Fibroblast of lung (primary cell): ENCODE results near the gene CGNL1. TPM values are rescaled to one million over a fixed set of nuclear protein-coding genes. Genes with fewer than 3 reads are reported as not detected.
A peak's percentile ranks its signal among the peaks of the same experiment; 100 is the strongest.

Experiments
- DNase-seq, 2 donors: peaks; one replicate each; pipeline versions ENCODE4 v3.0.0 to v3.0.0-alpha.2; 2010; ENCODE audit warnings: low read depth in 2 of 2
- H2AFZ ChIP-seq: 2 replicates; pipeline ENCODE4 v1.5.1; 2012; ENCODE audit warnings: low read length, control low read depth, inconsistent platforms
- H3K27ac ChIP-seq: 2 replicates; pipeline ENCODE4 v1.5.1; 2011; ENCODE audit warnings: low read length, control low read depth; ENCODE audit not compliant: insufficient read depth
- H3K27me3 ChIP-seq: 2 replicates; pipeline ENCODE4 v1.5.1; 2011; ENCODE audit warnings: mild to moderate bottlenecking, low read length; ENCODE audit not compliant: control insufficient read depth, insufficient read depth
- H3K36me3 ChIP-seq: 2 replicates; pipeline ENCODE4 v1.5.1; 2011; ENCODE audit warnings: low read length; ENCODE audit not compliant: control insufficient read depth, insufficient read depth
- H3K4me1 ChIP-seq: 2 replicates; pipeline ENCODE4 v1.5.1; 2011; ENCODE audit warnings: low read length; ENCODE audit not compliant: control insufficient read depth, insufficient read depth; ENCODE audit errors: extremely low read depth
- H3K4me2 ChIP-seq: 2 replicates; pipeline ENCODE4 v1.5.1; 2011; ENCODE audit warnings: low read length, control low read depth; ENCODE audit not compliant: insufficient read depth; ENCODE audit errors: extremely low read depth
- H3K4me3 ChIP-seq, 4 experiments: fragments of 200-600 bp in 1 of 4; sonication (generic) in 1 of 4; replicated peaks in 1 of 4; 2 replicates each; pipeline ENCODE4 v1.5.1; 2011 to 2016; ENCODE audit warnings: low read length in 4 of 4, low read depth in 3 of 4, mild to moderate bottlenecking in 3 of 4, control low read depth in 2 of 4, inconsistent platforms in 1 of 4, mixed read lengths in 1 of 4; ENCODE audit not compliant: insufficient read depth in 1 of 4; ENCODE audit errors: control extremely low read depth in 1 of 4
- H3K79me2 ChIP-seq: 2 replicates; pipeline ENCODE4 v1.5.1; 2012; ENCODE audit warnings: mild to moderate bottlenecking, low read length, inconsistent platforms; ENCODE audit not compliant: control insufficient read depth, insufficient read depth
- H3K9ac ChIP-seq: 2 replicates; pipeline ENCODE4 v1.5.1; 2011; ENCODE audit warnings: mild to moderate bottlenecking, low read length, control low read depth; ENCODE audit not compliant: insufficient read depth
- H3K9me3 ChIP-seq: 2 replicates; pipeline ENCODE4 v1.5.1; 2012; ENCODE audit warnings: low read depth, low read length; ENCODE audit not compliant: control insufficient read depth, insufficient read depth
- H4K20me1 ChIP-seq: 2 replicates; pipeline ENCODE4 v1.5.1; 2011; ENCODE audit warnings: low read length; ENCODE audit not compliant: control insufficient read depth, insufficient read depth; ENCODE audit errors: extremely low read depth
- EZH2 ChIP-seq: IDR thresholded peaks from 2 replicates; pipeline ENCODE4 v1.5.1; 2012; ENCODE audit warnings: low read length, control low read depth, mild to moderate bottlenecking; ENCODE audit errors: missing control alignments
- polyA plus RNA-seq, 2 donors: library from polyadenylated mRNA; depleted of rRNA in 1 of 2; stranded (reverse) in 1 of 2; unstranded in 1 of 2; fragments of >200 nt; gene quantifications; 2 replicates each; pipeline ENCODE4 v1.2.1, GENCODE V29; 2011 to 2012; ENCODE audit warnings: missing spikeins in 1 of 2
- total RNA-seq: library from RNA; depleted of rRNA; stranded (reverse); fragments of >200 nt; gene quantifications from 2 replicates; pipeline ENCODE4 v1.2.1, GENCODE V29; 2014
- TF ChIP-seq, protein P1 (sequence below), 2 donors: IDR thresholded peaks in 1 of 2; conservative IDR thresholded peaks in 1 of 2; 1 replicate in 1 of 2; 2 replicates in 1 of 2; pipeline ENCODE4 v1.5.1; 2011 to 2012; ENCODE audit warnings: low read length in 2 of 2, control low read depth in 1 of 2, inconsistent platforms in 1 of 2, low read depth in 1 of 2, mild to moderate bottlenecking in 1 of 2

CGNL1 gene
- total and polyA plus RNA-seq, 2 donors (not counting 1 experiment from before 2014, with no cell fraction given) = 0.18 to 6.1 TPM

DNA sequence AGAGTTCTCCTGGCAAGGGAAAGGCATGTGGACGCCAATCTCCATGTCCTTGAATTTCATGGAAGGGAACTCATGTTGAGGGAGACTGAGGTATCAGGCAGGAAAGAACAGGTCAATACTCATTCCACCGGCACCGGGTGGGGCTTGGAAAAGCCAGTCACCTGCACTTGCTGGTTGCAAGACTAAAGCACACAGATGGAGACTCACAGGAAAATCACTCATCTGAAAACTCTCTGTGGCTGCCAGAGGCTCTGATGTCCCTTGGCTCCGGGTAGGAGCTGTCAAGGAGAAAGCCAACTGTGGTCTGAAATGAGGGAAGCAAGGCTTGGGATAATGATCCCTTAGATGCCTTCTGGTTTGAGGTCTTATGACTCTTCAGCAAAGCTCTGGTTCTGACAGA is 8.7 kb upstream of the CGNL1 start:
- peak in 1 of 2 donors; percentile 34 for DNase-seq
- H3K4me3 ChIP-seq = no peak overlapping the region
- no peaks in the 10 kb centered on the region for H3K36me3 ChIP-seq
- H3K9me3 ChIP-seq = no peaks in the 10 kb centered on the region
- no peak overlapping the region for H3K4me2 ChIP-seq
- no peaks in the 10 kb centered on the region for H3K79me2 ChIP-seq
- no peaks in the 10 kb centered on the region for H4K20me1 ChIP-seq
- peaks cover 4% of the 10 kb centered on the region for H3K27me3 ChIP-seq
- TF ChIP-seq, protein P1, sequence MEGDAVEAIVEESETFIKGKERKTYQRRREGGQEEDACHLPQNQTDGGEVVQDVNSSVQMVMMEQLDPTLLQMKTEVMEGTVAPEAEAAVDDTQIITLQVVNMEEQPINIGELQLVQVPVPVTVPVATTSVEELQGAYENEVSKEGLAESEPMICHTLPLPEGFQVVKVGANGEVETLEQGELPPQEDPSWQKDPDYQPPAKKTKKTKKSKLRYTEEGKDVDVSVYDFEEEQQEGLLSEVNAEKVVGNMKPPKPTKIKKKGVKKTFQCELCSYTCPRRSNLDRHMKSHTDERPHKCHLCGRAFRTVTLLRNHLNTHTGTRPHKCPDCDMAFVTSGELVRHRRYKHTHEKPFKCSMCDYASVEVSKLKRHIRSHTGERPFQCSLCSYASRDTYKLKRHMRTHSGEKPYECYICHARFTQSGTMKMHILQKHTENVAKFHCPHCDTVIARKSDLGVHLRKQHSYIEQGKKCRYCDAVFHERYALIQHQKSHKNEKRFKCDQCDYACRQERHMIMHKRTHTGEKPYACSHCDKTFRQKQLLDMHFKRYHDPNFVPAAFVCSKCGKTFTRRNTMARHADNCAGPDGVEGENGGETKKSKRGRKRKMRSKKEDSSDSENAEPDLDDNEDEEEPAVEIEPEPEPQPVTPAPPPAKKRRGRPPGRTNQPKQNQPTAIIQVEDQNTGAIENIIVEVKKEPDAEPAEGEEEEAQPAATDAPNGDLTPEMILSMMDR (conservative IDR thresholded peaks at IDR 0.05 in 1 of 2, IDR thresholded peaks at IDR 0.05 in 1 of 2; ENCODE audit: low read depth in 1 of 2, low read length in 2 of 2) = no peak
- TF ChIP-seq EZH2 = no peak
- H3K4me1 ChIP-seq = no peaks in the 10 kb centered on the region
- H2AFZ ChIP-seq = no peak overlapping the region
- no peak overlapping the region for H3K27ac ChIP-seq
- H3K9ac ChIP-seq = no peak overlapping the region

DNA sequence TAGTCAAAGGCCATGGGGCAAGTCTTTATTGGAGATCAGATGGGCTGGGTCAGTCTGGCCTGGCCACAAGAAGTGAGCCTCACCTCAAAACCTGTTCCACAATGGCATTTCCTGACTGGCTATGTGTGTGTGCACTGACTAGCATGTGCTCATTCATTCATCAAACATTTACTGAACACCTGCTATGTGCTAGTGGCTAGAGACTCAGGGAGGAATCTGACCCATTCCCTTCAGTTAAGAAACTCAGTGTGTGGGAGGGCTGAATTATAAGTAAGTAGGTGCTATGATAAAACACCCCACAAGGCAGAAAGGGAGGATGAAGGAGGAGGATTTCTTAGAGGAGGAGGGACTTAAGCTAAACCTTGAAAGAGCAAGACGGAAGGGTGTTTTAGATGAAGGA is 5.4 kb upstream of the CGNL1 start:
- H4K20me1 ChIP-seq = no peaks in the 10 kb centered on the region
- H3K27ac ChIP-seq = no peak overlapping the region
- peaks cover 17% of the 10 kb centered on the region for H3K27me3 ChIP-seq
- H3K36me3 ChIP-seq = no peaks in the 10 kb centered on the region
- H3K4me3 ChIP-seq = no peak overlapping the region
- peak in 1 of 2 donors; percentile 17 for DNase-seq
- TF ChIP-seq, protein P1 (conservative IDR thresholded peaks at IDR 0.05 in 1 of 2, IDR thresholded peaks at IDR 0.05 in 1 of 2; ENCODE audit: low read depth in 1 of 2, low read length in 2 of 2) = no peak
- no peak for TF ChIP-seq EZH2
- no peaks in the 10 kb centered on the region for H3K9me3 ChIP-seq
- H3K79me2 ChIP-seq = no peaks in the 10 kb centered on the region
- no peak overlapping the region for H2AFZ ChIP-seq
- no peak overlapping the region for H3K9ac ChIP-seq
- H3K4me1 ChIP-seq = no peaks in the 10 kb centered on the region
- H3K4me2 ChIP-seq = no peak overlapping the region

DNA sequence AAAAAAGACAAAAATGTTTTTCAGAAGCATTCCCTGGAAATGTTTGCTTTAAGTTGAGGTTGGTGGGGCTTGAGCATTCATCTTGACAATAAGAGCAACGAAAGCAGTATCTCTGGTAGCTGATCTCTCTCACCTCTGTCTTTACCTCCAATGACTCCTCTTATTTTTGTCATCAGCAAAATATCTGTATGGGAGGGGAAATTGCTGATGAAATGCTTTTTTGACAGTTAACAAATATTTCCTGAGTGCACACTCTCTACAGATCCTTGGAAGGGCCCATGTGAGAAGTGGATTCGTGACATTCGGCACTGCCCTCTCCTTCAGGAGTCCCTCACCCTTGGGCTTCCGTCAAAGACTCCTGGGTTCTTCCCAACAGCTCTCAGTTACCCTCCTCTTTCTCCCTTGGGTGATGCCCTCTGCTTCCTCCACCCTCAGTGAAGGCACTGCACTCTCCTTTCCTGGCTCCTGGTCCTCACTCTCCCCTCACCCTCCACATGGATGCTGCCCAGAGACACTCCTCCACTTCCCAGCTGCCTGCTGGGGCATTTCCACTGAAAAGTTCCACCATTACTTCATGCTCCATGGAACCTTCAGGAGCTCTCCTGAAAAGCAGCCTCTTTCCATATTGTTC is 2.9 kb upstream of the CGNL1 start:
- Histone ChIP-seq H3K27me3 (peaks cover 18% of the 10 kb centered on the region), H3K9me3 (no peaks in the 10 kb centered on the region), H3K9ac (no peak overlapping the region), H3K4me3 (no peak overlapping the region), H2AFZ (no peak overlapping the region), H3K36me3 (no peaks in the 10 kb centered on the region), H3K79me2 (no peaks in the 10 kb centered on the region), H3K4me1 (no peaks in the 10 kb centered on the region), H4K20me1 (no peaks in the 10 kb centered on the region), H3K27ac (no peak overlapping the region), H3K4me2 (no peak overlapping the region)
- DNase-seq = no peak
- no peak for TF ChIP-seq EZH2
- TF ChIP-seq, protein P1 (conservative IDR thresholded peaks at IDR 0.05 in 1 of 2, IDR thresholded peaks at IDR 0.05 in 1 of 2; ENCODE audit: low read depth in 1 of 2, low read length in 2 of 2) = no peak
